CD1c-positive myeloid dendritic cell (primary cell): ENCODE measurements around the gene KLF16.

Experiments
- DNase-seq: peaks from one replicate; pipeline ENCODE4 v3.0.0-alpha.2; 2016; ENCODE audit errors: extremely low spot score

The KLF16 gene

DNA sequence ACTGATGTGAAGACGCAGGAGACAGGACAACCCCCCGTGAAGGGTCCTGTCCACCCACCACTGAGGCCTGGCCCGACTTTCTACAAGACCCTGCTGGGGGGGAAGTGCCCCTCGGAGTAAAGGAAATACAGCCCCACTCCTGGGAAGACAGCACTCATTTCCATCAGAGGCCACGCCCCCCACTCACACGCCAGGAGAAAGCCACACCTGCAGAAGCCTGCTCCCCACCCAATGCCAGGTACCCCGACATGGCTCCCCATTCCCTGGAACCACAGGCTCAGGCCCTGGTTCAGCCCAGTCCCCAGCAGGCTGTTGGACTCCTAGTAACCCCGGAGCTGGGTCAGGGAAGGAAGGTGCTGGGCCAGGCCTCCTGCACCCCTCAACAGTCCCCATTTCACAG, 40.4 kb downstream of the KLF16 start:
- DNase-seq, result no peak

DNA sequence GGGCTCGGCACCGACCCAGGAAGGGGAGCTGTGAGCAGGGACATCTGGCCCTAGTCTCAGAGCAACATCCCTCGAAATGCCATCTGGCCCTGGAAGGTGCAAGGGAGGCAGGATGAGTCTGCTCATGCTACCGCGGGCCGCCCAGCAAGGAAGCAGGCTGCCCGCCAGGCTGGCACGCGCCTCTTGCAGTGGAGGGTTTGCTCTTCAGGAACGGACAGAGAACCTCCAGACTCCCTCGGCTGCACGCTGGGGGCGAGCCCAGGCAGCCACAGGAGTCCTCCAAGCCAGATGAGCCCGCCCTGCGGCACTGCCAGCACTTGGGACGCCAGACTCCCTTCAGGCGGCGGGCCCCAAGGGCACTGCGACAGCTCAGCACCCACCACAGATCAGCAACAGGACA, 41.2 kb downstream of the KLF16 start:
- DNase-seq, result no peak

GRCh38 chr19:1819341-1820255, 43.8 kb downstream of the KLF16 start:
- DNase-seq, result no peak

DNA sequence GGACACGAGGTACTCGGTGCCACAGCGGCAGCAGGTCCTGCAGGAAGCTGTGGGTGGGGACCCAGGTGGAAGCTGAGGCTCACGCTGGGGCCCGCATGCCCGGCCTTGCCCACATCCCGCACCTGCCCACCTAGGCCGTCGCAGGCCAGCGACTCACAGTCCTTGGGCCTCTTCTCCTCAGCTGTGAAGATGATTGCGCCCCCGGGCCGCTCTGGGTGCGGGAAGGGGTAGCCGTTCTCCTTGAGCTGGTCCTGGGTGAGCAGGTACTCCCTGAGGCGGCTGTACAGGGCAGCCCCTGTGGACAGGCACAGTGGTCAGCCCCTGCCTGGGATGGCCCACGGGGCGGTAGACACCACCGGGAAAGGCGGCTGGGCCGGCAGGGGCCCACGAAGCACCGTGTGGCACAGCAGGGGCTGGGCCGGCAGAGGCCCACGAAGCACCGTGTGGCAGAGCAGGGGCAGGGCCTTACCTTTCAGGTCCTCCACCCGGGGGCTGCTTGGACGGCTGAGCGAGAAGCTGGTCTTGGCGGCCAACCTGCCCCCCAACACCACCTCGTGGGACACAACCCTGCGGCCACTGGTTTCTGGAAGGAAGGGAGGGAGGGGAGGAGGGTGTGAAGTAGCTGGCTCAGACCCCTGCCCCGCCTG, 44.7 kb downstream of the KLF16 start:
- DNase-seq, result no peak

DNA sequence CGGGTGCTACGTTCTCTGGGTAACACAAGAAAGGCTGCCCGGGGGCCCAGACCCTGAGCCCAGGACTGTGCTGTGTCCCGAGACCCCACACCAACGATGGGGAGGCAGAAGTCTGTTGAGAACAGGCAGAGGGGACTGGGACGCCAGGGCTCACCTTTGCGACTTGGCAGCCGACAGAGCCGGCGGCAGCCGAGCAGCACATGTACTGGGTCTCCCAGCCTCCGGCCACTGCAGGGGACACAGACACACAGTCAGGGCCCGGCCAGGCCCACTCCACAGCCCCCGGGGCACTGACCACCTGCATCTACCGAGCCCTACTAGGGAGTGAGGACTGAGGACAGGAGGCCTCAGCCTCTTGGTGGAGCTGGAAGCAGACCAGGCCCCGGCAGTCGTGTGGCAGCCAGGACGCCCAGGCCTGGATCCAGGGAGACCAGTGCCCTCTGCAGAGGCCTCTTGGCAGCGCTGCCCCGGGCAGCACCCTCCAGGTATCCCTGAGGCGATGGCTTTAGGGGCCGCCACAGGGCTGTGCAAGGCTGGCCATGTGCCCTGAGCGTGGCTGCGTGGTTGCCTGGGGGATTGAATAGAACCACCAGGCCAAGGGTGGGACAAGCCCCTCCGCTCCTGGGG, 45.7 kb downstream of the KLF16 start:
- DNase-seq, result no peak

DNA sequence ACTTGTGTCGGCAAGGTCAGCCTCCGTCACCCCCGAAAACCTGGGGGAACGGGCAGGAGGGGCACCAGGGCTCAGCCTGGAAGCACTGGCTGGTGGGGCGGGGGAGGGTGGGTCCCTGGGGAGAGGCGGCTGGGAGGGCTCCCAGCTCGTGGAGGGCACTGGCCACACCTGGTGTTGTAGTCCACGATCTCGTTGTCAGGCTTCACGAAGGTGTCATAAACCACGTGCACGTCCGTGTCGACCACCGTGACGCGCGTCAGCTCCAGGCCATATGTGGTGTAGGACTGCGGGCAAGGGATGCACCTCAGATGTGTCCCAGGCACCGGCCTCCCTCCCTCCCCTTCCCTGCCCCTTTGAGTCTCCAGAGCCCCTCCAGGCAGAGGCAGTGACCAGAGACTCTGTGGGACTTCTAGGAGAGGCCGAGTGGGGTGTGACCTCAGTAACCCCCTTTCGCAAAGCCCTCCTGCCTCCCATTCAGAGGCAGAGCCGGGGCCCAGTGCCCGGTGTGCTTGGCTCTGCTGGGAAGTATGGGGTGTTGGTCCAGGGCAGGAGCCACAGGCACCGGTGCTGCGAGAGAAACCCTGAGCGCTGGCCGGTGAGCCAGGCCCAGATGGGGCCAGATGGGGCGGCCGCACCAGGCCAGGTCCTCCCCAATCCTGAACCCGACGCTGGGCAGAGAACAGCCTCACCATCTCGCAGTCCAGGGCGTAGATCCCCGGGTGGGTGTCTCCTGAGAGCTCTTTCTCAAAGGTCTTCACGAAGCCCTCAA, 46.7 kb downstream of the KLF16 start:
- DNase-seq, result no peak

- no peak for DNase-seq
These were observed 47.5 kb downstream of the KLF16 start for GRCh38 chr19:1815605-1816529.

GRCh38 chr19:1814833-1815604, 48.4 kb downstream of the KLF16 start:
- no peak for DNase-seq

- no peak for DNase-seq
These were observed 49.0 kb downstream of the KLF16 start for GRCh38 chr19:1814391-1814790.

DNA sequence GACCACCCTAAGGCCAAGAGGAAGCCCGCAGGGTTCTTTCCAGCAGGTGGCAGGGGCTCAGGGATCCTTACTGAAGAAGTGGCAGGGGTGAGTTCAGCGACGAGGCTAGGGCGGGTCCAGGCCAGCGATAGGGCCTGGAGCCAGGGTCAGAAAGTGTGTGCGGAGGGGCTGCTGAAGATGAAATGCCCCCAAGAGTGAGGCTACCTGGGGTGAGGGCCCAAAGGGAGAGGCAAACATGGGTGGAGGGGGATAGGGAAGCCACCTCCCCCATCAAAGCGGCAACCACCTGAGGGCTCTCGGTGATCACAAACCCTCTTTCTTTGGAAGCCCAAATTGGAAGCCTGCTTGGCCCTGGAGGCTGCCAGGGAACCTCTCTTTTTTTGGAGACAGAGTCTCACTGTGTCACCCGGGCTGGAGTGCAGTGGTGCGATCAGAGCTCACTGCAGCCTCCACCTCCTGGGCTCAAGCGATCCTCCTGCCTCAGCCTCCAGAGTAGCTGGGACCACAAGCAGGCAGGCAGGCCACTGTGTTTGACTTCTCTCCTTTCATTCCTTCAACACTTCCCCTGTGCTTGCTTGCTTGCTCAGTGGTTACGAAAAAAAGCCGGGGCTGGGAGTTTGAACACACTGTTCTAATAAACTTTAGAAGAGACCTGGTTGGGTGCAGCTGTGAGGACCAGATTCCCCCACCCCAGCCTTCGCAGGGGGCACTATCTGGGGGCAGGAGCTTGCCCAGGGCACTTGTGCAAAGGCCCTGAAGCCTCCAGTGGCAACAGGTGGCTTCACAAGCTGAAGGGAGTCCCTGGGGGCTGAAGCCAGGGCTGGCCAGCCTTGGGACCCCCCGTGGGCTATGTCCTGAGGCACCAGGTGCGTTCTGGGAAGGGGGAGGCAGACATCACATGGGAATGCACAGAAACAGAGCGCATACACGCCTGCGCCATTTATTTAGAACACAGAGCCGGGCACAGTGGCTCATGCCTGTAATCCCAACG, 49.9 kb downstream of the KLF16 start:
- no peak for DNase-seq

GRCh38 chr19:1812426-1813191, 50.8 kb downstream of the KLF16 start:
- DNase-seq, result peak; percentile 96

DNA sequence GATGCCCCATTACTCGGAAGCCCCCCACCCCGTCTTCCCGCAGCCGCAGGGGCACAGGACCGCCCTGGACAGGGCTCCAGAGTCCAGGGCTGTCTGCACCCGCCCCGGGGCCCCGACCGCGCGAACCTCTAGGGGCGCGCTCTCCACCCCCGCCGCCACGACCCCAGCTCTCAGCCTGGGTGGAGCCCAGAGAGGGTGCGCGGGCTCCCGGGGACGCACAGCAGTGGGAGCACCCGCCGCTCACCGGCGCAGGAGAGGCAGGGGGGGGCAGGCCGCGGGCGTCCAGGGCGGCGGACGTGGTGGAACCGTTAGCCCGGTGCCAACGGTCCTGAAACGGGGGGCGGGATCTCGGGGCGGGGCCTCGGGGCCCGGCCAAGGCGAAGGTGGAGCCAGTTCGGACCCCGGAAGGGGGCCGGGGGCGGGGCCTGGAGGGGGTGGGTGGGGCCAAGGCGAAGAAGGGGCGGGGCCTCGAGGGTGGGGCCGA, 51.4 kb downstream of the KLF16 start, which contains the start of gene ATP8B3:
TSS of gene ATP8B3 (minus strand) at position 335 of the 484 bp plus-strand sequence. CDS start 540 bp downstream, outside the sequence.
- DNase-seq, result no peak

- DNase-seq, result peak; percentile 37
These were observed 51.9 kb downstream of the KLF16 start for GRCh38 chr19:1811472-1811894.

DNA sequence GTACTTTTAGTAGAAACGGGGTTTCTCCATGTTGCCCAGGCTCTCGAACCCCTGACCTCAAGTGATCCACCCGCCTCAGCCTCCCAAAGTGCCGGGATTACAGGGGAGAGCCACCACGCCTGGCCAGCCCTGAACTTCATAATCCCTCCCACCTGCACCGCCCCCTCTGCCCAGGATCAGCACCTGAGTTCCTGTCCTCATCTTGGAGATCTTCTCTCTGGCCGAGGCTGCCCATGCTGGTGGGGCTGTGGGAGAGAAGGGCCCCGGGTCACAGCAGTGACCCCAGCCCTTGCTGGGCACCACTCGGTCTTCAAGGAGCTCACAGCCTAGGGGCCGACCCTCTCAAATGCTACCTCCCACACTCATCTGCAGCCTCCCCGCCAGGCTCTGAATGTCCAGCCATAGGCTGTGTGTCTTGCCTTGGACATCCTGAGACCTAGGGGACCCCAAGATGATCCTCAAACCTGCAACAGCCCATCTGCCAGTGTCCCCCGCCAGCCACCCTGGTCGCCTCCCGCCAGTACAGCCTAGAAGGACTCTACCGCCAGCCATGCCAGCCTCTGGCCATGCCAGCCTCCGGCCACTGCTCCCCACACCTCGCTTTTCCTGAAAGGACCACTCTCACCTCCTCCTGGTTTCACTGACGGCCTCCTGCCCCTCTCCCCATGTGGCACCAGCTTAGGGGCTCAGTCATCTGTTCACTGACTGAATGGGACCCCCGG, 52.8 kb downstream of the KLF16 start:
- DNase-seq, result no peak

DNA sequence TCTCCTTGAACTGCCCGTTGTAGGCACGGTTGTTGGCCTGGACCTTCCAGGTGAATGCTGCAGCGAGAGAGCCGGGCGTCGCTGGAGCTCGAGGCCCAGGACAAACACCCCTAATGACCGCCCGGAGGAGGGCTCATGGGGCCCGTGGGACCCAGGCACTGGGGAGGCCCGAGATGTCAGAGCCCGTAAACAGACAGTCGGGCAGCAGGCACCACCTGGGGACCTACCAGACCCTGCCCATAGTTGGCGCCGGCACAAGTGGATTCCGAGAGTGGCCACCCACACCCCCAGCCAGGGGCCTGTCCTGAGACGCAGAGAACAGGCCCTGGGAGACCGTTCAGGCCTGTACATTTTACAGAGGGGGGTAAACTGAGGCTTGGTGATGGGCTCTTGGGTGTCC, 53.7 kb downstream of the KLF16 start:
- DNase-seq, result no peak

DNA sequence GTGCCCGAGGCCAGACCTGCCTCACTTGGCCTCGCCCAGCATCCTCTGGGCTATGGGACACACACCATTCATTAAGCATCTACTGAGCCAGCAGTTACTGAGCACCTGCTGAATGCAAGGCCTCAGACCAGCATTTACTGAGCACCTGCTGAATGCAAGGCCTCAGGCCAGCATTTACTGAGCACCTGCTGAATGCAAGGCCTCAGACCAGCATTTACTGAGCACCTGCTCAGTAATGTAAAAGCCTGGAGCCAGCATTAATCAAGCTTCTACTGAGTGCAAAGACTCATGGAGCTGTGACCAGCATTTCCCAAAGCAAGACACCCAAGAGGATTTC, 55.0 kb downstream of the KLF16 start:
- DNase-seq, result no peak

DNA sequence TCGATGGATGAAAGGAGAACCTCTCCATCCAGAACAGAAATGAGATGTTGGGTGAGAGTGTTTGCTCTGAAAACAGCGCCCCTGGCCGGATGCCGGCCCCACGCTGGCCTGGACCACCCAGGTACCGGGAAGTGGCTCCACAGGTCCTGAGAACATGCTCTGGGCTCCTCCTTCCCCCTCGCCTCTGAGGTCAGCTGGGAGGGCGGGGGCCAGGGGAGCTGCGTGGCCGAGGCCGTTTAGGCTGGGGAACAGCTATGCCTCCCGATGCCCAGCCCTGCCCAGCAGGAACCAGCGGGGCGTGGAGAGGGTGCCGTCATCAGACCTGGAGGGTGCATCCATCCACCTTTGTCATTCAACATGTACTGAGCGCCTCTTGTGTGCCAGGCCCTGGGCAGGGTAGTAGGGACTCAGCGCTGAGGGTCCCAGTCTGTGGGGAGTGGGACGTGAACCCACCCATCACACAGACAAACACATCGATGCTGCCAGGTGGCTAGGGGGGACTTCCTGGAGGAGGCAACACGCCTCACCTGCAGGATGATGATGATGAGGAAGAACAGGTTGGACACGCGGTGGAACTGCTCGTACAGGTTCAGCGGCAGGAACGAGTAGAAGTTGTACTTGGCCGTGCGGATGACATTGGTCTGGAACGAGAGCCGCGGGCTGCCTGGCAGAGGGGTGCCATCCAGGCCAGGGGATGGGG, 55.5 kb downstream of the KLF16 start:
- DNase-seq, result no peak
